ENCODE data around the gene SMR3A. TPM values are rescaled to one million over a fixed set of nuclear protein-coding genes. Genes with fewer than 3 reads are reported as not detected.

The SMR3A gene
- polyA plus RNA-seq, 2 of the 4 experiments (the other 2 are of a cell fraction), result not detected

DNA sequence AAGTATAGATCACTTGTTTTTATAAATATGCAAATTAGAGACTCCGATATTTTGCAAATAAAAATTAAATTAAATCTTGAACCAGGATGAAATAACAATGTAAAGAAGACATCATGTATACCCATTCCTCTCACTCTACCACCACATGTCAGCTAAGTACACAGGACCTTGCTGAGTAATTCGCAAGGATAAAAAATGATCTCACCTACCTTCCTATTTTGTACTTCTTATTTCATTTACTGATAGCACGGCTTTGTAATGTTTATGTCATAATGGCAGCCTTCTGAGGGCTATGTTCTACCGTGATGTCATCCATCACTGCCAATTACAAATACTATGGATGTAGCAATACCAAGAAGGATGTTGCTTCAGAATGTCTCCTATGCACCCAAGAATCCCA lies 11.4 kb downstream of the SMR3A start:
- Histone ChIP-seq H3K4me2 (no peak overlapping the region), H3K9me3 (no peaks in the 10 kb centered on the region), H3K27ac (no peak overlapping the region), H3K4me3 (no peak overlapping the region), H3K4me1 (no peaks in the 10 kb centered on the region)
- FAIRE-seq, result no peak
- no peak for ATAC-seq
- ChIA-PET CTCF (no interaction called here), POLR2A (no interaction called here)
- WGBS (ENCODE audit: missing lambda C conversion rate), result 12% methylated on average over 4 of the region's 4 CpGs
- no peak for DNase-seq (ENCODE audit: low read depth in 1 of 2, low spot score in 1 of 2)
- TF ChIP-seq HES2 (IDR thresholded peaks at IDR 0.05), result no peak

GRCh38 chr4:70372760-70373159 lies 12.2 kb downstream of the SMR3A start:
- no peak for TF ChIP-seq MAX (IDR thresholded peaks at IDR 0.05)
- TF ChIP-seq KDM5A (IDR thresholded peaks at IDR 0.05), result no peak
- TF ChIP-seq NFE2L2 (conservative IDR thresholded peaks at IDR 0.05; ENCODE audit: low read length), result no peak
- TF ChIP-seq ZFP36 (IDR thresholded peaks at IDR 0.05; ENCODE audit: borderline replicate concordance, partially characterized antibody), result no peak
- no peak for TF ChIP-seq HOXB13 (CRISPR knock-in tag; IDR thresholded peaks at IDR 0.05; ENCODE audit: low read depth)
- no peak for TF ChIP-seq HOXB5 (CRISPR knock-in tag; IDR thresholded peaks at IDR 0.05)
- TF ChIP-seq, protein P1, sequence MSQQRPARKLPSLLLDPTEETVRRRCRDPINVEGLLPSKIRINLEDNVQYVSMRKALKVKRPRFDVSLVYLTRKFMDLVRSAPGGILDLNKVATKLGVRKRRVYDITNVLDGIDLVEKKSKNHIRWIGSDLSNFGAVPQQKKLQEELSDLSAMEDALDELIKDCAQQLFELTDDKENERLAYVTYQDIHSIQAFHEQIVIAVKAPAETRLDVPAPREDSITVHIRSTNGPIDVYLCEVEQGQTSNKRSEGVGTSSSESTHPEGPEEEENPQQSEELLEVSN (IDR thresholded peaks at IDR 0.05; ENCODE audit: borderline replicate concordance, low read depth), result no peak
- TF ChIP-seq RFX5 (IDR thresholded peaks at IDR 0.05), result no peak
- TF ChIP-seq RNF2 (IDR thresholded peaks at IDR 0.05; ENCODE audit: borderline replicate concordance, low read depth), result no peak
- TF ChIP-seq RCOR1 (IDR thresholded peaks at IDR 0.05; ENCODE audit: low read depth, low read length), result no peak
- TF ChIP-seq POLR2AphosphoS2 (conservative IDR thresholded peaks at IDR 0.05; ENCODE audit: low read length), result no peak
- POLR2A ChIA-PET, result no interaction called here

DNA sequence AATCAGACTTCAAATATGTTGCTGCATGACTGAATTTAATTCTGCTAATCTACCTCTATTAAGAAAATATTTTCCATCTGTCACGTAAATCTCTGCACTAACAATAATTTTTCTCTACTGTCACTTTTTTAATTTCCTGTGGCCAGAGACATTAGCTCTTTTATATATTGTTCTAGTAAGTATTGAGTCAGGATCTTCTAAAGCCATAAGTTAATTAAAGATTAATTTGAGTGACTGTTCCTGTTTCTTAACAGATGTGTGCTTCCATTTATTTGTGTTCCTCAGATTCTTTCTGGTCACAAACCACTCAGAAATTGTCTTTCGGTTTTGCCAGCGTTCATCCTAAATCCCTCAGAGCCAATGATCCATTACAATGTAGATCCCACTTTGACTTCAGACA lies 20.0 kb downstream of the SMR3A start:
- no peak for FAIRE-seq
- DNase-seq (ENCODE audit: low read depth in 1 of 2, low spot score in 1 of 2), result no peak
- TF ChIP-seq CHD2 (IDR thresholded peaks at IDR 0.05; ENCODE audit: low read length, partially characterized antibody) (no peak), HOXB5 (CRISPR knock-in tag; IDR thresholded peaks at IDR 0.05) (no peak), CBX8 (IDR thresholded peaks at IDR 0.05) (no peak), RAD21 (conservative IDR thresholded peaks at IDR 0.05 in 1 of 2, IDR thresholded peaks at IDR 0.05 in 1 of 2) (no peak), TFCP2L1 (CRISPR knock-in tag; IDR thresholded peaks at IDR 0.05) (no peak), ELK1 (IDR thresholded peaks at IDR 0.05; ENCODE audit: low read depth, low read length) (no peak), MYC (IDR thresholded peaks at IDR 0.05; ENCODE audit: borderline replicate concordance, low read length) (no peak), HOXA7 (CRISPR knock-in tag; IDR thresholded peaks at IDR 0.05) (no peak), RCOR1 (IDR thresholded peaks at IDR 0.05; ENCODE audit: low read depth, low read length) (no peak), POLR2AphosphoS2 (conservative IDR thresholded peaks at IDR 0.05; ENCODE audit: low read length) (no peak), MAZ (IDR thresholded peaks at IDR 0.05; ENCODE audit: borderline replicate concordance, low read depth, low read length) (no peak)
- 16% methylated on average over 3 of the region's 3 CpGs for WGBS (ENCODE audit: missing lambda C conversion rate)
- Histone ChIP-seq H3K4me1 (no peaks in the 10 kb centered on the region), H3K4me3 (no peak overlapping the region), H3K9me3 (no peaks in the 10 kb centered on the region), H3K4me2 (no peak overlapping the region), H3K27ac (no peak overlapping the region)
- ChIA-PET POLR2A (no interaction called here), CTCF (no interaction called here)
- no peak for ATAC-seq

More at GRCh38 chr4:70372760-70373159, 12.2 kb downstream of the SMR3A start:
- ATAC-seq (no peak), DNase-seq (ENCODE audit: low read depth in 1 of 2, low spot score in 1 of 2) (no peak), FAIRE-seq (no peak)
- Histone ChIP-seq H3K4me2 (no peak overlapping the region), H3K27ac (no peak overlapping the region), H3K9me3 (no peaks in the 10 kb centered on the region), H3K4me3 (no peak overlapping the region), H3K4me1 (no peaks in the 10 kb centered on the region)
- CTCF ChIA-PET, result no interaction called here
- 7% methylated on average over 3 of the region's 3 CpGs for whole genome bisulfite sequencing (ENCODE audit: missing lambda C conversion rate)
